ENCODE results near the gene INPP4A.

DNA sequence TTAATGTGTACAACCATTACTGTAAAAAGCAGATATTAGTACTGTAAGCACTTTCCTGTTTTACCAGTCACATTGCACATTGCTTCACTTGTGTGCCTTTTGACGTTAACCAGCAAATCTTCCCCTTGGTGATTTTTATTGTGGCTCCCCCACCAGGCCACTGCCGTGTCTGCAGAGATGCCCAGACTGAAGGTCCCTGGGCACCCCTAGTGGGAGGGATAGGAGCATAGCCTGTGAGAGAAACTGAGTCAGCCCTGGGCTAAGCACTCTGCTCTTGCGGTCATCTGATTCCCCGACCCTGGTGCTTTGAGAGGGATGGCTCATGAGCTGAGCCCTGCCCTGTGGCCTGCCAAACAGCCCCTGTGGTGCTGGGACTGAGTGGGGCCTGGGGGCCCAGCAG lies 73.4 kb downstream of the INPP4A start:
- no peak for TF ChIP-seq EZH2 (IDR thresholded peaks at IDR 0.05)
- no peak for TF ChIP-seq POLR2AphosphoS5 (IDR thresholded peaks at IDR 0.05; ENCODE audit: borderline replicate concordance, low read depth, low read length)
- TF ChIP-seq FOXP2 (optimal IDR thresholded peaks at IDR 0.05; ENCODE audit: control extremely low read depth, extremely low read length, insufficient read depth): no peak
